Prostate gland (tissue), 2 donors: ENCODE results near the gene CYB561D1. TPM values are rescaled to one million over a fixed set of nuclear protein-coding genes. Genes with fewer than 3 reads are reported as not detected.

Source experiments
- DNase-seq: peaks from one replicate; pipeline ENCODE4 v3.0.0-alpha.2; 2019; ENCODE audit warnings: low spot score
- H3K27ac ChIP-seq, 2 donors: fragments of 200-600 bp; sonication (generic); 2 replicates each; pipeline ENCODE4 v1.5.1; 2017 to 2019
- H3K27me3 ChIP-seq: fragments of 200-600 bp; sonication (generic); replicated peaks from 2 replicates; pipeline ENCODE4 v1.5.1; 2019; ENCODE audit not compliant: insufficient read depth
- H3K36me3 ChIP-seq, 2 donors: fragments of 200-600 bp; sonication (generic); 1 replicate in 1 of 2; 2 replicates in 1 of 2; pipeline versions ENCODE4 v1.5.1 to v1.8.1; 2017 to 2019
- H3K4me1 ChIP-seq: fragments of 200-600 bp; sonication (generic); replicated peaks from 2 replicates; pipeline ENCODE4 v1.5.1; 2019
- H3K4me3 ChIP-seq, 2 donors: fragments of 200-600 bp; sonication (generic); 2 replicates each; pipeline ENCODE4 v1.5.1; 2017 to 2019
- H3K9me3 ChIP-seq: fragments of 200-600 bp; sonication (generic); 2 replicates; pipeline ENCODE4 v1.5.1; 2017
- POLR2A ChIP-seq: fragments of 450-650 bp; IDR thresholded peaks from one replicate; pipeline ENCODE4 v1.6.1; 2016; ENCODE audit warnings: antibody characterized with exemption, mild to moderate bottlenecking
- POLR2AphosphoS5 ChIP-seq: sonication (generic); formaldehyde crosslinking; IDR thresholded peaks from one replicate; pipeline ENCODE4 v1.6.1; 2017; ENCODE audit warnings: antibody characterized with exemption
- WGBS: methylation state at CpG from one replicate; pipeline ENCODE4 v1.1.5; 2018; 5-methylcytosine and 5-hydroxymethylcytosine counted together
- intact Hi-C: fragments of 100-400 bp; cut with DNase I; formaldehyde crosslinking; loops from one replicate; pipeline ENCODE4 v1.14.2; 2022
- total RNA-seq, 2 donors: library from RNA; depleted of rRNA; stranded (reverse); fragments of >200 nt; gene quantifications; one replicate each; pipeline ENCODE4 v1.1.0, GENCODE V29; 2016
- TF ChIP-seq, protein P1 (sequence below), 4 experiments: fragments of 200-600 bp in 2 of 4; fragments of 450-650 bp in 2 of 4; sonication (generic) in 2 of 4; IDR thresholded peaks; 1 replicate in 3 of 4; 2 replicates in 1 of 4; pipeline ENCODE4 v1.5.1; 2016 to 2019; ENCODE audit warnings: antibody characterized with exemption in 4 of 4, mild to moderate bottlenecking in 2 of 4, moderate library complexity in 2 of 4

CYB561D1 gene
- total RNA-seq, 2 donors from 2014 or later = 12.0 to 12.3 TPM

DNA sequence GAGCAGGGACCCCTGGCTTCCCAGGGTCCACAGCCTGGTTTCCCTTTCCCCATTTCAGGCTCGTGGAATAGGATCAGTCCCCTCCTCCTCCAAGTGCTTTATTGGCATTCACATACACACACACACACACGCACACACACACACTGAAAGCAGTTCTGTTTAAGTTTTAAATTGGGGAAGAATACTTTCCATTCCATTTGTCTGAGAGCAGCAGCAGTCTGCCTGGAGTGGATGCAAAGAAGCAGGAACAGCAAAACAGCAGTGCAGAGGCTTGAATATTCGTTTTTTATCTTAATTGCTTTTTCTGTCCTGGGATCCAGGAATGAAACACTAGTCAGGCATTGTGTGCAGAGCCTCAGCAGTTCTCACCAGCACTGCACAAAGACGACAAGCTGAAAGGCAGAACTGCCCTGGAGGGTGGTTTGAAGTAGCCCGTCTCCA, 7.1 kb downstream of the CYB561D1 start:
- Histone ChIP-seq H3K27me3 (no peaks in the 10 kb centered on the region), H3K27ac (no peak overlapping the region), H3K36me3 (no peaks in the 10 kb centered on the region), H3K4me1 (no peaks in the 10 kb centered on the region), H3K4me3 (no peak overlapping the region), H3K9me3 (no peaks in the 10 kb centered on the region)
- 31% methylated on average over 5 of the region's 5 CpGs for WGBS
- DNase-seq = no peak
- intact Hi-C loops = no loop called here
- TF ChIP-seq, protein P1, sequence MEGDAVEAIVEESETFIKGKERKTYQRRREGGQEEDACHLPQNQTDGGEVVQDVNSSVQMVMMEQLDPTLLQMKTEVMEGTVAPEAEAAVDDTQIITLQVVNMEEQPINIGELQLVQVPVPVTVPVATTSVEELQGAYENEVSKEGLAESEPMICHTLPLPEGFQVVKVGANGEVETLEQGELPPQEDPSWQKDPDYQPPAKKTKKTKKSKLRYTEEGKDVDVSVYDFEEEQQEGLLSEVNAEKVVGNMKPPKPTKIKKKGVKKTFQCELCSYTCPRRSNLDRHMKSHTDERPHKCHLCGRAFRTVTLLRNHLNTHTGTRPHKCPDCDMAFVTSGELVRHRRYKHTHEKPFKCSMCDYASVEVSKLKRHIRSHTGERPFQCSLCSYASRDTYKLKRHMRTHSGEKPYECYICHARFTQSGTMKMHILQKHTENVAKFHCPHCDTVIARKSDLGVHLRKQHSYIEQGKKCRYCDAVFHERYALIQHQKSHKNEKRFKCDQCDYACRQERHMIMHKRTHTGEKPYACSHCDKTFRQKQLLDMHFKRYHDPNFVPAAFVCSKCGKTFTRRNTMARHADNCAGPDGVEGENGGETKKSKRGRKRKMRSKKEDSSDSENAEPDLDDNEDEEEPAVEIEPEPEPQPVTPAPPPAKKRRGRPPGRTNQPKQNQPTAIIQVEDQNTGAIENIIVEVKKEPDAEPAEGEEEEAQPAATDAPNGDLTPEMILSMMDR (IDR thresholded peaks at IDR 0.05) = no peak
- TF ChIP-seq POLR2AphosphoS5 (no peak), POLR2A (no peak)

DNA sequence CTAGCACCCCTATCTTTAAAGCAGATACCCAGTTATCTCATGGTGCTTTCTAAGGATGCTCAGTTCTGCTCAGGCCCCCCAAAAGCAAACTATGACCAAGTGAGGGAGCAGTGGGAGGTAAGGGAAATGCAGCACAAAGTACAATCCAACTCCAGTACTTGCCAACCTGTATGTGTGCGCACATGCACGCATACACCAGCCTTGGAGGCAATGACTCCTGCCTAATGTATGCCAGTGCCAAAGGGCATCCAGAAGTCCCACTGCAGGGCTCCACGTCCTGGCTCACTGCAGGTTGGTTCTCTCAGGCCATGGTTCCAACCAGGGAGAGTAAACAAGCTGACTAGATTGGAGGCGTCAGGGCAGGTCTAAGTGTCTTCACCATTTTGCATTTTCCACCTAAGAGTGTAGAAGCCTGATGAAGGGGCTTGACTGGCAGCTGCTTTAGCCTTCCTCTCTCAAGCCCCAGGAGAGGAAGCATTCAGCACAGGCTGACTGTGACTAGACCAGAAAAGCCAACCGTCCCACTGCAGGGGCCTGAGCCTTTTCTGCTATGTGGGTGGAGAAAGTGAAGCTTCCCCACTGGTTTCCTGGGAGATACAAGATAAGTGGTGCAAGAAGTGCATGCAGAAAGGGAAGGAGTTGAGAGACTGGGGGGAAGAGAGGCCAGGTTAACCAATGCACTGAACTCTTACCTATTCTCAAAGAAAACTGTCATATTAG, 7.9 kb downstream of the CYB561D1 start:
- intact Hi-C loops = no loop called here
- H3K9me3 ChIP-seq = no peaks in the 10 kb centered on the region
- H3K27me3 ChIP-seq = no peaks in the 10 kb centered on the region
- TF ChIP-seq POLR2AphosphoS5 (no peak), POLR2A (no peak)
- TF ChIP-seq, protein P1 (IDR thresholded peaks at IDR 0.05) = no peak
- no peak overlapping the region for H3K4me3 ChIP-seq
- no peaks in the 10 kb centered on the region for H3K36me3 ChIP-seq
- WGBS = 57% methylated on average over 5 of the region's 5 CpGs
- no peaks in the 10 kb centered on the region for H3K4me1 ChIP-seq
- no peak overlapping the region for H3K27ac ChIP-seq
- DNase-seq = no peak

DNA sequence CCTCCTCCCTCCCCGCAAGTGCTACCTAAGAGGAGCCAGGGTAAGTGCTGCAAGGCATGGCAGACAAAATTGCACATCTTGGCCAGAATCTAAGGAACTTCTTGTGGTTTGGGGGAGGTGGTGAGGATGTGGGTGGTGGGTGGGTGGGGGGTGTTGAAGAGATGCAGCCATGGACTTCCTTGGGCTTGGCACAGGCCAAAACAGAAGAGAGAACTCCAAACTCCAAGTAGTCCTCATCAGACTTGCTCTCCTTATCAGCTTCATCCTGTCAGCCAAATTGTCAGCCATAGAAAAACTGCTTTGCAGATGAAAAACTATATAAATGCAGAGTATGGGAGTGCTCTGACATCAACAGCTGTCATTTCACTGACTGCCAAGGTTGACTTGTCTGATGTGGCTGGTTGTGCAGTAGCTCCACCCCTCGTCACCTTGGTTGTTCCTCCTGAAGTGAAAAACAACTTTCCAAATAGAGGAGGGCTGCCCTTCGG, 8.5 kb downstream of the CYB561D1 start:
- H3K4me3 ChIP-seq = no peak overlapping the region
- intact Hi-C loops = no loop called here
- 64% methylated on average over 3 of the region's 3 CpGs for WGBS
- H3K9me3 ChIP-seq = no peaks in the 10 kb centered on the region
- no peaks in the 10 kb centered on the region for H3K4me1 ChIP-seq
- no peaks in the 10 kb centered on the region for H3K36me3 ChIP-seq
- no peak for DNase-seq
- H3K27me3 ChIP-seq = no peaks in the 10 kb centered on the region
- TF ChIP-seq POLR2A = no peak
- TF ChIP-seq POLR2AphosphoS5 = no peak
- TF ChIP-seq, protein P1 (IDR thresholded peaks at IDR 0.05) = no peak
- no peak overlapping the region for H3K27ac ChIP-seq

DNA sequence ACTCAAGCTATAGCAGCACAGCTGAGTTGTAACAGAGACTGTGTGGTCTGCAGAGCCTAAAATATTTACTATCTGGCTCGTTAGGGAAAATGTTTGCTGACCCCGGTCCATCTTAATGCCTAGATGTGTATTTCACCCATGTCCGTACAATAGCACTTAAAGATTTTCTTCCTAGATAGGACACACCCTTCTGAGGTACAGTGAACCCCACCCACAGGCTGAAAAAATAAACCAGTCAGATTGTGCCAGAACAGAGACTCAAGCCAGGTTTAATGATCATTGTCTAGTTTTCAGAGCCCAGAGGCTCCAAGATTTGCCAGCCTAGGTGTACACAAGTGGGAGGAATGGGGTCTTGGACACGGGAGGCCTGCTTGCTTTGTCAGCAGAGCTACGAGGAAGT, 10.0 kb downstream of the CYB561D1 start:
- H3K4me1 ChIP-seq = no peaks in the 10 kb centered on the region
- H3K27ac ChIP-seq = peak overlapping the region in 1 of 2 donors; percentile 52
- H3K9me3 ChIP-seq = no peaks in the 10 kb centered on the region
- H3K4me3 ChIP-seq = no peak overlapping the region
- TF ChIP-seq POLR2A (no peak), POLR2AphosphoS5 (no peak)
- TF ChIP-seq, protein P1 (IDR thresholded peaks at IDR 0.05) = no peak
- no peak for DNase-seq
- WGBS = 44% methylated on average over 5 of the region's 5 CpGs
- intact Hi-C loops = no loop called here
- no peaks in the 10 kb centered on the region for H3K36me3 ChIP-seq
- H3K27me3 ChIP-seq = no peaks in the 10 kb centered on the region

DNA sequence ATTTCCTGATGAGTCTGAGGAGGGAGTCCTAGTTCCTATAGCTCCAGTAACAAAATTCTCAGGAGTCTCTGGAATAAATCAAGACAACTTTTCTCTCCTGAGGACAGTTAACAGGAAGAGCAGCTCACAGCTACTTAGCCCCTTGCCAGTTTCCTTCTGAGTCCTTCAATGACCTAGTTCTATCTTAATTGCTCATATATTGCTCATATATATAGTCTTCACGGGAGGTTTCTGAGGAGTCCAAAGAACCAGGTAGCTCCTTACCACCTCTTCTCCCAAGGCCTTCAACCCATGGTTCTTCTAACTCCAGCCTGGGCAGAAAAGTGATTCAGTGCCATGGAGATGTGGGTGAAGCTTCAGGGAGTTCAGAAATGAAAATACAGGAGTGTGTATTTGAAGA, 11.1 kb downstream of the CYB561D1 start:
- no peaks in the 10 kb centered on the region for H3K4me1 ChIP-seq
- H3K9me3 ChIP-seq = no peaks in the 10 kb centered on the region
- TF ChIP-seq POLR2A (no peak), POLR2AphosphoS5 (no peak)
- TF ChIP-seq, protein P1 (IDR thresholded peaks at IDR 0.05) = no peak
- WGBS = 96% methylated on average over 1 of the region's 1 CpG
- intact Hi-C loops = no loop called here
- H3K27ac ChIP-seq = no peak overlapping the region
- no peak overlapping the region for H3K4me3 ChIP-seq
- H3K36me3 ChIP-seq = no peaks in the 10 kb centered on the region
- no peaks in the 10 kb centered on the region for H3K27me3 ChIP-seq
- no peak for DNase-seq
